ENCODE data around the gene TMIGD3.
"Not testable (repeated sequence)": the region's sequence is repeated elsewhere in the genome, so short reads cannot be mapped to it uniquely, and the experiment has no call there.

The TMIGD3 gene

DNA sequence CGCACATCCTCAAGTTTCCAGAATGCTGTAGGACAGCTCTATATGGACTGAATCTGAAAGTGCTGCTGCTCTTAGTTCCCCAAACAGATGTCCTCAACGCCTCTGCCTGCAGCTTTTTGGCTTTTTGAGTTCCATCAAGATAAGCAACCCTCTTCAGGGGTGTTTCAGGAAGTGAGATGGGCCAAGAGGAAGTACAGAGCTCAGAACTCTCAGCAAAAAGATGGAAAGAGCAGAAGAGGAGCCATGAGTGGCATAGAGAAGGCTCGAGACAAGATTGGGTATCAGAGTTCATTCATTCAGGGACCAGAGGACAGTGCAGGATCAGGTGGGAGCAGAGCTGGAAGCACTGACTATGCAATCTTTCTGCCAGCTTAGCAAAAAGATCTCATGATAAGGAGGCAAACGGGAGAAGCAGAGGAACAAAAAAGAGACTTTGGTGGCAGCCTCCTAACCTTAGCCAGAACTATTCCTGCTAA lies at the start of gene TMIGD3, which contains the start of gene ADORA3:
TMIGD3 (minus strand) TSS at position 49 of the 476 bp plus-strand sequence. CDS start 279 bp downstream, outside the sequence.
ADORA3 (minus strand) TSS at position 49 of the 476 bp plus-strand sequence. CDS start 279 bp downstream, outside the sequence.
- DNase-seq (ENCODE audit: insufficient read length, low spot score) (no peak), FAIRE-seq (no peak)
- TF ChIP-seq POLR2A (IDR thresholded peaks at IDR 0.05; ENCODE audit: low read depth, low read length): no peak

DNA sequence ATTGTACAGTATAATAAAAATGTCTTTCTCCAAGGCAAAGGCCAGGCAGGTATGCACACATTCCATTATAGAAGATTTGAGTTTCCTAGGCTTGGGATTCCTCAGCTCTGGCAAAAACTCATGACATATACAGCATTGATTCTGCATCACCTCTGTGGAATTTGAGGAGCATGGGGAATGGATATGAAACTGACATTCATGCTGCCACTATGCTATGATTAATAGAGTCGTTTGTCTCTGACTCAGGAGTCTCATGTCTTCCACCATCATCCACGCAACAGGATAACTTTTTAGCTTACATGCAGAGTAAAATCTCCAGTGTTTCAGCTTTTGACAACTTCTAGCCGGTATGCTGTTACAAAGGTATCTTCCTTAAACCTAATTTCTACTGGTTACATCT lies 49.8 kb upstream of the TMIGD3 start:
- TF ChIP-seq POLR2A (IDR thresholded peaks at IDR 0.05; ENCODE audit: low read depth, low read length): no peak
- DNase-seq (ENCODE audit: insufficient read length, low spot score): peak; percentile 31
- FAIRE-seq: peak; percentile 98

DNA sequence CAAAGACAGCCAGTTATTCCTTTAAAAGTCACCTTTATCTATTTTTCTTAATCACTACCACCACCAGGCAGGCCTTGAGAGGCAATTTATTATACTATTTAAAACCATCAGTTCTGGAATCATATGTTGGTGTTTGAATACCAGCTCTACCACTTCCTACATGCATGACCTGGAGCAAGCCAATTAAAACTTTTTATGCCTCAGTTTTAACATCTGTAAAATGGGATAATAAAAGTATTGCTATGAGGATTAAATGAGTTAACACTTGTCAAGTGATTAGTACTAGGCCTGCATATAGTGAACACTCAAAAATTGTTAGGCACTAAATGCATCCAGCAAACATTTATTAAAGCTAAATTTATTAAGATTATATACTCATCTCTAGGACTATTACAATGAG lies 49.2 kb upstream of the TMIGD3 start:
- no peak for FAIRE-seq
- no peak for DNase-seq (ENCODE audit: insufficient read length, low spot score)
- TF ChIP-seq POLR2A (IDR thresholded peaks at IDR 0.05; ENCODE audit: low read depth, low read length): no peak

- DNase-seq (ENCODE audit: insufficient read length, low spot score) (no peak), FAIRE-seq (peak; percentile 30)
- TF ChIP-seq POLR2A (IDR thresholded peaks at IDR 0.05; ENCODE audit: low read depth, low read length): no peak
Observed at GRCh38 chr1:111551623-111552411, 48.4 kb upstream of the TMIGD3 start.

DNA sequence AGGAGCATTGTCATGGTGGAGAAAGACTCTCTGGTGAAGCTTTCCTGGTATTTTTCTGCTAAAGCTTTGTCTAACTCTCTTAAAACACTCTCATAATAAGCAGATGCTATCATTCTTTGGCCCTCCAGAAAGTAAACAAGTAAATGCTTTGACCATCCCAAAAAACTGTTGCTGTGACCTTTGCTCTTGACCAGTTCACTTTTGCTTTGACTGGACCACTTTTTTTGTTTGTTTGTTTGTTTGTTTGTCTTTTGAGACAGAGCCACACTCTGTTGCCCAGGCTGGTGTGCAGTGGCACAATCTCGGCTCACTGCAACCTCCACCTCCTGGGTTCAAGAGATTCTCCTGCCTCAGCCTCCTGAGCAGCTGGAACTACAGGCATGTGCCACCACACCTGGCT lies 44.4 kb upstream of the TMIGD3 start:
- not testable (repeated sequence) for DNase-seq (ENCODE audit: insufficient read length, low spot score); FAIRE-seq

DNA sequence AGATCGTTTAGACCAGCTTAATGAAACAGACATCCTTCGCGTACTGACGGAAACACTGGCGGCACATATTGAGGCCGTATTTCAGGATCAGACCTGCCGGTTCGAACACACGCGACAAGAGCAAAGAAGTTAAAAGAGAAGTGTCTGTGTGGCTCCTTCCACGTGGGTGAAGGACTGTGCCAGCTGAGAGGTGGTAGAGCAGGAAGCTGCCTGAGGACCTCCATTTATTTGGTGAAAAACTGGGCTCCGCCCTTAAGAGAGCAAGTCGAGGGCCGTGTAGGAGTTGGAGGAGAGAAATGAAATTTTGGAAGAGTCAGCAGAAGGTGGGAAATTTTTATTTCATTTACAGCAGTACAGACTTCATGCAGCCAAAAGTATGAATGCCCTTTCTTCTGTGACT lies 38.8 kb upstream of the TMIGD3 start:
- TF ChIP-seq POLR2A (IDR thresholded peaks at IDR 0.05; ENCODE audit: low read depth, low read length): no peak
- FAIRE-seq (no peak), DNase-seq (ENCODE audit: insufficient read length, low spot score) (no peak)

GRCh38 chr1:111541721-111542120 lies 38.3 kb upstream of the TMIGD3 start:
- no peak for DNase-seq (ENCODE audit: insufficient read length, low spot score)
- FAIRE-seq: peak; percentile 97

DNA sequence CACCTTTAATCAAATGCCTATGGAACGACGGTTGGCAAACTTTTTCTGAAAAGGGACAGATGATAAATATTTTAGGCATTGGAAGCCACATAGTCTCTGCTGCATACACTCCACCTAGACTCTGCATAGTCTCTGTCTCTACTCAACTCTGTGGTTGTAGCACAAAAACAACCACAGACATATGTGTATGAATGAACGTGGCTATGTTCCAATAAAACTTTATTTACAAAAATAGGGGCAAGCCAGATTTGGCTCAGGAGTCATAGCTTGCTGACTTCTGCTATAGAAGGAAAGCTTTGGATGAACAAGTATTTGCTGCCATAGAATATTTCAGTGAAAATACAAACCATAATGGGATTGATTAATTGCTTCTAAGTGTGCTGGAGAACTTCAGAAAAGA lies 37.5 kb upstream of the TMIGD3 start:
- FAIRE-seq: peak; percentile 6
- no peak for DNase-seq (ENCODE audit: insufficient read length, low spot score)
- no peak for TF ChIP-seq POLR2A (IDR thresholded peaks at IDR 0.05; ENCODE audit: low read depth, low read length)

More at GRCh38 chr1:111541721-111542120, 38.3 kb upstream of the TMIGD3 start:
- no peak for TF ChIP-seq POLR2A (IDR thresholded peaks at IDR 0.05; ENCODE audit: low read depth, low read length)

DNA sequence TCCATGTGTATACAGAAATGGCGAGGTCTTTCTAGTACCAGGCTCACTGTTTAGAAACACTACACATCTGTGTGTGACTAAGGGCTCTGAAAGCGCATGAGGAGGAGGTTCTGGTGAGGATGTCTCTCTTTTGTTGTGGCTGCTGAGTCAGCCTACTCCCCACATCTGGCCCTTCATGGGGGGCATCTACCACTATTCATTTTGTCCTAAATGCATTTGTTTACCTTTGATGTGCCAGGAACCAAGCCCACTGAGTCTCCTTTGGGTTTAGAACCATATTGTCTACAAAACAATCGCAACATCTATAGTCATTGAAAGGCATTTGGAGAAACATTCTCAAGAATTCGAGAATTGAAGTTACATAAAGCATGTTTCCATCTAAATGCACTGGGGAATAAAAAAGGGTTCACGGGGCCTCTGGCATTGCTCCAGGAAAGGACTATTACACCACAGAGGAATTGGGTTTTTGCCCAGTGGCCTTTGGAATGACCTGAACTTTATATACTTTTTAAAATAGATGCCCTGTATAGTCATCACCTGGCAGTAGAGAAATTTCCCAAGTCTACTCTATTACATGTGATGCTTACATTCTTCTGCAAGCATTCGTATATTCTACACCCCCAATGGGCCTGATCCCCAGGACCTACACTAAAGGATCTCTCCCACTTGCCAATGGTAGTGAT lies 35.1 kb upstream of the TMIGD3 start:
- DNase-seq (ENCODE audit: insufficient read length, low spot score): peak; percentile 28
- no peak for TF ChIP-seq POLR2A (IDR thresholded peaks at IDR 0.05; ENCODE audit: low read depth, low read length)
- FAIRE-seq: peak; percentile 64

DNA sequence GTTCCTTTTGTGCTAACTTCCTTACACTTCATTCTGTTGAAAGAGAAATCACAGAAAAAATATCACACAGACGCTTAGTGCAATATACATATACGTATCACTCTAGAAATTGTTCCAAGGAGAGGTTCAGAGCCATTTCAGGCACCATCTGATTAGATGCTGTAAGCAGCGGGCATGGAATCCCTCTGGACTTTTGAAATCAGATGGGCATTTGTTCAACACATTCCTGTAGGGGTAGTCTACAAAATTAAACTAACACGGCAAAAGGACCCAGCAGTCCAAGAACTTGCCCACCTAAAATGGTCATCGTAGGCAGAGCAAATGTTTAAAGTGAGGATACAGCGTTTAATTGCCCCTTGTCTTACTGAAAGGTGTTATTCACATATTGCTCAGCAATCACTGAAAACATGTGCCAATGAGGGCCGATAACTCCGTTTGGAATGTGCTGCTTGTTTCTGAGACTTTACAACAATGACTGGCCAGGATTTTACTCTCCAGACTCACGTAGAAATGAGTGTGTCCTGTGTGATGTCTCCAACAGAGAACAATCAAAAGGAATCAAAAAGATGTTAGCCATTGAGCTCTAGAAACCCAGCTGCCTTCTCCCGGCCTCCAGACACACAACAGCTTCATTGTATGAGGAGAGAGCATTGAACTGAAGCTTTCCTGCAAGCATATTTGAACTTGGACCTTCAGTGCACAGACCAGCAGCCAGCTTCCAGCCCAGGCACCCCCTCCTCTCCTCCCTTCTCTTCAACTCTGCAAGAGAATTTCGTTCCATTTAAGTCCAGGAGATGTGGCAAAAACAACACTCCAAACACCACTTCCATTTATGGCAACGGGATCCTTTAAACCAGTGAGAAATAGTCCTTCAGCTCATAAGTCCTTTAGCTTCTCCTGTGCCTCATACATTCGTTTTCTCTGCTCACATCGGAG lies 32.1 kb upstream of the TMIGD3 start:
- no peak for DNase-seq (ENCODE audit: insufficient read length, low spot score)
- no peak for TF ChIP-seq POLR2A (IDR thresholded peaks at IDR 0.05; ENCODE audit: low read depth, low read length)
- FAIRE-seq: no peak

DNA sequence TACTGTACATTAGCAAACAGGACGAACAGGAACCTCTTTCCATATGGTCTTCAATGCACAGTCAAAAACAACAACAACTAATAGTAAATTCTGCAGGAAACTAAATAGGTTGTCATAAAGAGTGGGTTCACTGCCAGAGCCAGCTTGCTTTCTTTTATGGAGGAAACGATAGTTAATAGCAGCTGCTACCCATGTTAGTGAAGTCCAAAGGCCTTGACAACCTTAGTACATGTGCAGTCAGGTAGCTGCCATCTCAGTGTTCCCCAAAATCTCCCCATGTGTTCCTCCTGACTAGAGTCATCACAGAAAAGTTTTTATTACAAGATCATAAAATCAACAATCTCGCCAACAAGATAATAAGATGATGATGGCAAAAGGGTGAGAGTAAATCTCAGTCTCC lies 16.6 kb upstream of the TMIGD3 start:
- no peak for FAIRE-seq
- DNase-seq (ENCODE audit: insufficient read length, low spot score): no peak
- TF ChIP-seq POLR2A (IDR thresholded peaks at IDR 0.05; ENCODE audit: low read depth, low read length): no peak

GRCh38 chr1:111517469-111518225 lies 14.2 kb upstream of the TMIGD3 start:
- no peak for FAIRE-seq
- no peak for TF ChIP-seq POLR2A (IDR thresholded peaks at IDR 0.05; ENCODE audit: low read depth, low read length)
- DNase-seq (ENCODE audit: insufficient read length, low spot score): no peak

DNA sequence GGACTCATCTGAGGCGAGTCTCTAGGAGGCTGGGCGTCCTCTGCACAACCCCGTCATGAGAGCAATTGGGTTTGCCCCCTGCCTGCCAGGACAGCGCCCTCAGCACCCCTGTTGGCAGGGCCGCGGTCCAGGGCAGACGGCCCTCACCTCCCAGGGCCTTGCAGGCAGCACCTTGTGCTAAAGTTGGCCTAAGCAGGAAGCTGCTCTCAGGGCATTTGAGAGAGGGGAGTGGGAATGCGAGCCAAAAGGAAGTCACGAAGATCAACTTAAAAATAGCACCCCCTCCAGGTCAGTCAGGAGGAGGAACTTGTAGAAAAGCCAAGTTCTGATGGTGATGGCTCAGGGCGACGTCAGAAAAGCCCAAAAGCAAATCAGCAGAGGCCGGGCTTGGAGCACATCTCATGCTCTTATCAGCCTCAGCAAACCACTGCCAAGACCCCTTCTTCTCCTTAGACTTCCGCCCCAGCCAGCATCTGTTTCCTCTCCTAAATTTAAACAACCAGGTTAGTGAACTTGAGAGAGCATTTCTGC lies 12.6 kb upstream of the TMIGD3 start:
- DNase-seq (ENCODE audit: insufficient read length, low spot score): no peak
- no peak for TF ChIP-seq POLR2A (IDR thresholded peaks at IDR 0.05; ENCODE audit: low read depth, low read length)
- FAIRE-seq: no peak

Measured in H54 (cell line).